ENCODE measurements around the gene TM6SF1. TPM values are rescaled to one million over a fixed set of nuclear protein-coding genes. Genes with fewer than 3 reads are reported as not detected.
"Not testable (repeated sequence)": the region's sequence is repeated elsewhere in the genome, so short reads cannot be mapped to it uniquely, and the experiment has no call there.

Gene TM6SF1
- total RNA-seq: 10 to 100 TPM; 15.0 to 23.7 TPM

- Mint-ChIP-seq H3K27me3 (peaks cover 8% of the 10 kb centered on the region in 2 donors), H3K27ac (peak within 1 kb of the TSS; percentile 88 to 94), H3K4me3 (peak within 1 kb of the TSS; percentile 89), H3K9me3 (no peaks in the 10 kb centered on the region), H3K36me3 (no peaks in the 10 kb centered on the region), H3K4me1 (ENCODE audit: low read depth in 2 of 2) (peaks cover 33% of the 10 kb centered on the region in 2 donors)
- ATAC-seq (peak; percentile 67 to 76), DNase-seq (ENCODE audit: low spot score) (peak; percentile 70)
Observed at GRCh38 chr15:83106994-83107840, at the start of gene TM6SF1. TM6SF1 (plus strand) TSS chr15:83107645; CDS start chr15:83107681, 36 bp downstream.

DNA sequence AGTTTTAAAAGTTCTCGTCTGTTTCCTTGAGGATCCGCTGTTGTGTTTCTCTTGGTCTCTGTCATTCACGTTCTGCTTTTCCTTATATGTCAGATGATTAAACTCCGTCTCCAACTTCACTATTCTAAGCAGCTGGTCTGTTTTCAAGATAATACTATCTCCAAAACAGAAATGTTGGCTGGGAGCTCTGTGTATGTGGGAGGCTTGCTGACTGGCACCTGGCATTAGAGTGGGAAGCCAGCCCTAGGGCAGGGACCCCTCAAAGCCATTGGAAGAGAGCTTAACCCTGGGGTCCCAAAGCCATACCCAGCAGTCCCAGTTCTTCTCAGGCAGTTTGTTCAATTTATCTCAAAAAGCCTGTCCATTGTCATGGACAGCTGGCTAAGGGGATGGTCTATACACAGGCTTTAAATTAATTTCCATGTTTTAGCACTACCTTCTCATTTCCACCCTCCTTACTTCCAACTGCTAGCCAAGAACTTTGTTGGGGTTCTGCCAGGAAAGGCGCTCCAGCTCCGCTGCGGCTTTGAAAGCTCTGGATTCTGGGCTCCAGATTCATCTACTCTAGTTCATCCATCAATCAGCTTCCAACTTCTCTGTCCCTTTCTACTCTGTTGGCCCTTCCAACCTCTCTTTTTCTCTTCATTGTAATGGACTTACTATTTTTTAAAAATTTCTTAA lies 49.6 kb upstream of the TM6SF1 start:
- peak overlapping the region in 1 of 2 donors; percentile 32 for H3K27ac Mint-ChIP-seq
- H3K27me3 Mint-ChIP-seq: no peaks in the 10 kb centered on the region
- H3K4me1 Mint-ChIP-seq (ENCODE audit: low read depth in 2 of 2): peaks cover 19 to 25% of the 10 kb centered on the region in 2 donors
- DNase-seq (ENCODE audit: low spot score) (no peak), ATAC-seq (no peak)
- H3K4me3 Mint-ChIP-seq: no peak overlapping the region
- no peaks in the 10 kb centered on the region for H3K9me3 Mint-ChIP-seq
- no peaks in the 10 kb centered on the region for H3K36me3 Mint-ChIP-seq

DNA sequence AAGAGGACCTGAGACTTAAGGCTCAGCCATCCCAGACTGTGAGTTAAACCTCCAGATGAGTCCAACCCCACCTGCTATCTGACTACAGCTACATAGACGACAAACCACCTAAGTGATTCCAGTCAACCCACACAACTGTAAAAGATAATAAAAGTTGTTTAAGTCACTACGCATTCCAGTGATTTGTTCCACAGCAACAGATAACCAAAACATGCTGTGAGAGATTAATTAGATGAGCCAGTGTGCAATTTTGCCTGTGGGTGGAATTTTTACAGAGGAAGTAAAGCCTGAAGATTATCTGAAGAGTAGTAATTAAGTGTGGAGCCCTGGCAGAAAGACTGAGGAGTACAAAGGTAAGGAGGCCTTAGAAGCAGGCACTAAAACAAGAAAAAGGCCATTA lies 45.8 kb upstream of the TM6SF1 start:
- Mint-ChIP-seq H3K4me1 (ENCODE audit: low read depth in 2 of 2) (peaks cover 16 to 26% of the 10 kb centered on the region in 2 donors), H3K27me3 (no peaks in the 10 kb centered on the region), H3K4me3 (no peak overlapping the region), H3K36me3 (peaks cover 11% of the 10 kb centered on the region), H3K27ac (no peak overlapping the region), H3K9me3 (no peaks in the 10 kb centered on the region)
- DNase-seq (ENCODE audit: low spot score) (no peak), ATAC-seq (no peak)

DNA sequence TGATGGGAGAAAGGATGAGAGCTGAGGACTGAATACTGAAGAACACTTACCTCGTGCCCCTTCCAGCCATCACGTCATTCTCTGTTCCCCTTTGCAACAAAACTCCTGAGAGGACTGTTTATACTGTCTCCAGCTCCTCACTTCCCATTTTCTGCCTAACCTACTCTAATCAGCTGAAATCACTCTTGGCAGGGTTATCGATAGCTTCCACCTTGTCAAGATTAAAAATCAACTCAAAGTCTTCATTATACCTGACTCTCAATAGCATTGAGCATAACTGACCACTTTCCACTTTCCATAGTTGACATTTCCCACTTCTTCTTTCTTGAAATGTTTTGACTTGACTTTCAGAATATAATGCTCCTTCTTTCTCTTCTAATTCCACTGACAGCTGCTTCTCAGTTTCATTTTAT lies 44.7 kb upstream of the TM6SF1 start:
- no peaks in the 10 kb centered on the region for H3K9me3 Mint-ChIP-seq
- no peak overlapping the region for H3K27ac Mint-ChIP-seq
- peaks cover 11% of the 10 kb centered on the region for H3K36me3 Mint-ChIP-seq
- H3K4me1 Mint-ChIP-seq (ENCODE audit: low read depth in 2 of 2): peaks cover 6 to 18% of the 10 kb centered on the region in 2 donors
- ATAC-seq (no peak), DNase-seq (ENCODE audit: low spot score) (no peak)
- no peaks in the 10 kb centered on the region for H3K27me3 Mint-ChIP-seq
- H3K4me3 Mint-ChIP-seq: no peak overlapping the region

GRCh38 chr15:83063551-83063950 lies 43.9 kb upstream of the TM6SF1 start:
- no peak for ATAC-seq
- Mint-ChIP-seq H3K27ac (no peak overlapping the region), H3K4me3 (no peak overlapping the region), H3K9me3 (no peaks in the 10 kb centered on the region), H3K27me3 (no peaks in the 10 kb centered on the region), H3K36me3 (peaks cover 11% of the 10 kb centered on the region), H3K4me1 (ENCODE audit: low read depth in 2 of 2) (peaks cover 5 to 22% of the 10 kb centered on the region in 2 donors)
- DNase-seq (ENCODE audit: low spot score): no peak

- H3K27ac Mint-ChIP-seq: peak overlapping the region; percentile 73 to 90
- peaks cover 11% of the 10 kb centered on the region for H3K36me3 Mint-ChIP-seq
- no peak for ATAC-seq
- H3K4me3 Mint-ChIP-seq: no peak overlapping the region
- H3K27me3 Mint-ChIP-seq: no peaks in the 10 kb centered on the region
- DNase-seq (ENCODE audit: low spot score): no peak
- H3K4me1 Mint-ChIP-seq (ENCODE audit: low read depth in 2 of 2): peaks cover 5 to 20% of the 10 kb centered on the region in 2 donors
- no peaks in the 10 kb centered on the region for H3K9me3 Mint-ChIP-seq
Observed at GRCh38 chr15:83064859-83065258, 42.6 kb upstream of the TM6SF1 start.

GRCh38 chr15:83065431-83065830 lies 42.0 kb upstream of the TM6SF1 start:
- Mint-ChIP-seq H3K27ac (peak overlapping the region; percentile 73 to 90), H3K9me3 (no peaks in the 10 kb centered on the region), H3K36me3 (peaks cover 11% of the 10 kb centered on the region), H3K4me1 (ENCODE audit: low read depth in 2 of 2) (peaks cover 5 to 20% of the 10 kb centered on the region in 2 donors), H3K27me3 (no peaks in the 10 kb centered on the region), H3K4me3 (no peak overlapping the region)
- DNase-seq (ENCODE audit: low spot score) (no peak), ATAC-seq (no peak)

DNA sequence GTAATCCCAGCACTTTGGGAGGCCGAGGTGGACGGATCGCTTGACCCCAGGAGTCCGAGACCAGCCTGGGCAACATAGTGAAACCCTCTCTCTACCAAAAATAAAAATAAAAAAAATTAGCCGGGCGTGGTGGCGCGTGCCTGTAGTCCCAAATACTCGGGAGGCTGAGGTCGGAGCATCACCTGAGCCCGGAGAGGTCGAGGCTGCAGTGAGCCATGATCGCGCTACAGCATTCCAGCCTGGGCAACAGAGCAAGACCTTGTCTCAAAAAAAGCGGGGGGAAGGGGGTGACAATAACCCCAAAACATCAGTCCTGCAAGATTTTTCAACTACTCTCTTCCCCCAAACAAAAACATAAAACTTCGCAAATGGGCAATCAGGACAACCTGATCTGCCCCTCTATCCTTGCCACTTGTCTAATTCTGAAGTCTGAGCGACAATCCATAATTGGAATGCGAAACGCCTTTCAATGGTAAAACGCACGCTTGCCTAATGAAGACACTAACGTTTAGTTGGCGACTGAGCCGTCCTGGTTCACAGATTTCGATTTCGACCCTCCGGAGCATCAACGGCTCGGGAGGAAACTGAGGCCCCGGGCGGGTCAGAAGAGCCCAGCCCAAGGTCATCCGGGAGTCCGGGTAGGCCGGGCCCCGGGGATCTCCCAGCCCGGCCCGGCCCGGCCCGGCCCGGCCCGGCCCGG lies 41.3 kb upstream of the TM6SF1 start:
- Mint-ChIP-seq H3K36me3 (peaks cover 11% of the 10 kb centered on the region), H3K4me1 (ENCODE audit: low read depth in 2 of 2) (peaks cover 5 to 20% of the 10 kb centered on the region in 2 donors), H3K27ac (peak overlapping the region; percentile 73 to 90), H3K9me3 (no peaks in the 10 kb centered on the region), H3K27me3 (no peaks in the 10 kb centered on the region), H3K4me3 (no peak overlapping the region)
- ATAC-seq: no peak
- DNase-seq (ENCODE audit: low spot score): no peak

- H3K4me1 Mint-ChIP-seq (ENCODE audit: low read depth in 2 of 2): peaks cover 5 to 20% of the 10 kb centered on the region in 2 donors
- H3K4me3 Mint-ChIP-seq: peak within 1 kb of the TSS; percentile 66
- H3K27me3 Mint-ChIP-seq: no peaks in the 10 kb centered on the region
Observed at GRCh38 chr15:83066734-83067637, 40.5 kb upstream of the TM6SF1 start, which contains the start of gene BTBD1. BTBD1 (minus strand) TSS chr15:83067252; CDS start chr15:83067151, 101 bp downstream.

DNA sequence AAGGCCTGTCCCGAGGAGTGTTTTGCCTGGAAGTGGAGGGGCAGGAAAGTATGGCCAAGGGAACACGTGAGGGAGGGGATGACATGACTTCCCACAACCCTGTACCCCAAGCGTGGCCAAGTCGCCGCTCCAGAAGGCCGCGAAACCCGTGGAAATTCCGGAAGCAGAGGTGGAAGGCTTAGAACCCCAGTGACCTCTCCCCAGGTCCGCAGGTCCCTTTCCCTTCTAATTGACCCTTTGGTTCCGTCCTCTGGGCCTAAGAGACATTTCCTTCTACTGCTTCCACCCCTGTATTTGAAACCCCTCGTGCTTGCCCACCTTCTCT lies 39.8 kb upstream of the TM6SF1 start:
- no peaks in the 10 kb centered on the region for H3K9me3 Mint-ChIP-seq
- no peaks in the 10 kb centered on the region for H3K27me3 Mint-ChIP-seq
- peak overlapping the region; percentile 66 to 67 for H3K27ac Mint-ChIP-seq
- ATAC-seq (no peak), DNase-seq (ENCODE audit: low spot score) (no peak)
- peak overlapping the region; percentile 66 for H3K4me3 Mint-ChIP-seq
- H3K4me1 Mint-ChIP-seq (ENCODE audit: low read depth in 2 of 2): peaks cover 5 to 20% of the 10 kb centered on the region in 2 donors
- peaks cover 17% of the 10 kb centered on the region for H3K36me3 Mint-ChIP-seq

More at GRCh38 chr15:83066734-83067637, 40.5 kb upstream of the TM6SF1 start, which contains the start of gene BTBD1:
- peak within 1 kb of the TSS; percentile 73 to 90 for H3K27ac Mint-ChIP-seq
- H3K9me3 Mint-ChIP-seq: no peaks in the 10 kb centered on the region
- DNase-seq (ENCODE audit: low spot score) (peak; percentile 95), ATAC-seq (peak; percentile 97 to 98)
- peaks cover 11% of the 10 kb centered on the region for H3K36me3 Mint-ChIP-seq

GRCh38 chr15:83068054-83068453 lies 39.4 kb upstream of the TM6SF1 start:
- ATAC-seq (no peak), DNase-seq (ENCODE audit: low spot score) (no peak)
- Mint-ChIP-seq H3K27me3 (no peaks in the 10 kb centered on the region), H3K4me3 (peak overlapping the region; percentile 66), H3K36me3 (peaks cover 17% of the 10 kb centered on the region), H3K9me3 (no peaks in the 10 kb centered on the region), H3K27ac (peak overlapping the region; percentile 66 to 67), H3K4me1 (ENCODE audit: low read depth in 2 of 2) (peaks cover 5 to 20% of the 10 kb centered on the region in 2 donors)

DNA sequence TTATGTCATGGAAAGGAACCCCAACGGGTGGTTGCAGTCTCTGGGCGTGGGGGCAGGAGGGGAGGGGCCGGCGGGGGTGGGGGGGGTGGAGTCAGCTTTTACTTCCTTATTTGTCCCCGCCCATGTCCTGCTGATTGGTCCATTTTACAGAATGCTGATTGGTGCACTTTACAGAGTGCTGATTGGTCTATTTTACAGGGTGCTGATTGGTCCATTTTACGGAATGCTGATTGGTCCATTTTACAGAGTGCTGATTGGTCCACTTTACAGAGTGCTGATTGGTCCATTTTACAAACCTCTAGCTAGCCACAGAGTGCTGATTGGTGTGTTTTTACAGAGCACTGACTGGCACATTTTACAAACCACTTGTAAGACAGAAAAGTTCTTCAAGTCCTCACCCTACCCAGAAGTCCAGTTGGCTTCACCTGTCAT lies 38.2 kb upstream of the TM6SF1 start:
- H3K27ac Mint-ChIP-seq: peak overlapping the region in 1 of 2 donors; percentile 36
- not testable (repeated sequence) for H3K4me3 Mint-ChIP-seq

More for the DNA sequence above, 38.2 kb upstream of the TM6SF1 start:
- not testable (repeated sequence) for DNase-seq (ENCODE audit: low spot score); ATAC-seq; H3K9me3 Mint-ChIP-seq; H3K27me3 Mint-ChIP-seq
- Mint-ChIP-seq H3K36me3 (peaks cover 20% of the 10 kb centered on the region), H3K4me1 (ENCODE audit: low read depth in 2 of 2) (peaks cover 5 to 20% of the 10 kb centered on the region in 2 donors)

Measured in natural killer cell treated with Interleukin-12 subunit alpha and Interleukin-12 subunit beta and Interleukin-15 and Interleukin-18, amount 100 ng/mL, for 72 hours (primary cell).